Neuron (in vitro differentiated cells): Measurements from ENCODE around the gene OXNAD1.

Experiments
- H2AFZ ChIP-seq: one replicate; pipeline ENCODE4 v1.6.1; 2013; ENCODE audit warnings: low read depth, mild to moderate bottlenecking, inconsistent platforms, low read length, moderate library complexity
- H3K27me3 ChIP-seq: one replicate; pipeline ENCODE4 v1.6.1; 2013; ENCODE audit warnings: low read length; ENCODE audit not compliant: insufficient read depth
- H3K36me3 ChIP-seq: one replicate; pipeline ENCODE4 v1.6.1; 2013; ENCODE audit warnings: low read length; ENCODE audit not compliant: insufficient read depth
- H3K4me1 ChIP-seq: one replicate; pipeline ENCODE4 v1.6.1; 2013; ENCODE audit warnings: low read length; ENCODE audit not compliant: insufficient read depth
- H3K4me3 ChIP-seq: 2 replicates; pipeline ENCODE4 v1.5.1; 2013; ENCODE audit warnings: mild to moderate bottlenecking, low read length, moderate library complexity
- H3K9me3 ChIP-seq: one replicate; pipeline ENCODE4 v1.6.1; 2013; ENCODE audit warnings: low read length

The OXNAD1 gene

DNA sequence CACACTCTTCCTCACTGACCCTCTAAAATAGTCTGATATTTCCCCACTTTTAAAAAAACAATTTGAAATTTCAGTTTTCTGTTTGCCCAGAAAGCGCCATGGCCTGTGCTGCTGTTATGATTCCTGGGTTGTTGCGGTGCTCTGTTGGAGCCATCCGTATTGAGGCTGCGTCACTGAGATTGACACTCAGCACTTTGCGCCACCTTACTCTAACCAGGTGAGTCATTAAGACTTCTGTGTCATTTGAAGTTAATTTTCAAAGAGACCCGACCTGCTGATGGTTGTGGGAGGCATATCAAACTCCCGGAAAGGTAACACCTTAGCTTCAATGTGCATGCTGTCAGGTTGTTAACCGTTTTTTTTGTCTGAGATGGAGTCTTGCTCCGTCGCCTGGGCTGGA lies 5.8 kb downstream of the OXNAD1 start:
- Histone ChIP-seq H3K4me1 (peaks cover 15% of the 10 kb centered on the region), H3K9me3 (no peaks in the 10 kb centered on the region), H3K4me3 (no peak overlapping the region), H2AFZ (no peak overlapping the region), H3K27me3 (no peaks in the 10 kb centered on the region), H3K36me3 (peaks cover 27% of the 10 kb centered on the region)

GRCh38 chr3:16272588-16272987 lies 7.6 kb downstream of the OXNAD1 start:
- no peak overlapping the region for H2AFZ ChIP-seq
- H3K27me3 ChIP-seq = no peaks in the 10 kb centered on the region
- peaks cover 32% of the 10 kb centered on the region for H3K36me3 ChIP-seq
- H3K4me1 ChIP-seq = no peaks in the 10 kb centered on the region
- no peak overlapping the region for H3K4me3 ChIP-seq
- no peaks in the 10 kb centered on the region for H3K9me3 ChIP-seq

- Histone ChIP-seq H3K36me3 (peaks cover 43% of the 10 kb centered on the region), H3K9me3 (no peaks in the 10 kb centered on the region), H3K27me3 (no peaks in the 10 kb centered on the region), H3K4me1 (no peaks in the 10 kb centered on the region), H2AFZ (no peak overlapping the region), H3K4me3 (no peak overlapping the region)
Observed at GRCh38 chr3:16273867-16274266, 8.9 kb downstream of the OXNAD1 start.

GRCh38 chr3:16277471-16277870 lies 12.5 kb downstream of the OXNAD1 start:
- H3K4me3 ChIP-seq = no peak overlapping the region
- H3K27me3 ChIP-seq = no peaks in the 10 kb centered on the region
- H3K36me3 ChIP-seq = peaks cover 28% of the 10 kb centered on the region
- no peaks in the 10 kb centered on the region for H3K4me1 ChIP-seq
- no peaks in the 10 kb centered on the region for H3K9me3 ChIP-seq
- no peak overlapping the region for H2AFZ ChIP-seq

- Histone ChIP-seq H3K4me3 (no peak overlapping the region), H3K9me3 (no peaks in the 10 kb centered on the region), H3K4me1 (no peaks in the 10 kb centered on the region), H2AFZ (no peak overlapping the region), H3K27me3 (no peaks in the 10 kb centered on the region), H3K36me3 (peaks cover 28% of the 10 kb centered on the region)
Observed at GRCh38 chr3:16279010-16279801, 14.2 kb downstream of the OXNAD1 start.

- Histone ChIP-seq H3K4me3 (no peak overlapping the region), H3K4me1 (no peaks in the 10 kb centered on the region), H2AFZ (no peak overlapping the region), H3K27me3 (no peaks in the 10 kb centered on the region), H3K9me3 (no peaks in the 10 kb centered on the region), H3K36me3 (peaks cover 18% of the 10 kb centered on the region)
Observed at GRCh38 chr3:16280671-16281070, 15.7 kb downstream of the OXNAD1 start.

- no peaks in the 10 kb centered on the region for H3K4me1 ChIP-seq
- H3K9me3 ChIP-seq = no peaks in the 10 kb centered on the region
- H3K36me3 ChIP-seq = peaks cover 2% of the 10 kb centered on the region
- no peak overlapping the region for H2AFZ ChIP-seq
- no peaks in the 10 kb centered on the region for H3K27me3 ChIP-seq
- H3K4me3 ChIP-seq = no peak overlapping the region
Observed at GRCh38 chr3:16284633-16285032, 19.6 kb downstream of the OXNAD1 start.

DNA sequence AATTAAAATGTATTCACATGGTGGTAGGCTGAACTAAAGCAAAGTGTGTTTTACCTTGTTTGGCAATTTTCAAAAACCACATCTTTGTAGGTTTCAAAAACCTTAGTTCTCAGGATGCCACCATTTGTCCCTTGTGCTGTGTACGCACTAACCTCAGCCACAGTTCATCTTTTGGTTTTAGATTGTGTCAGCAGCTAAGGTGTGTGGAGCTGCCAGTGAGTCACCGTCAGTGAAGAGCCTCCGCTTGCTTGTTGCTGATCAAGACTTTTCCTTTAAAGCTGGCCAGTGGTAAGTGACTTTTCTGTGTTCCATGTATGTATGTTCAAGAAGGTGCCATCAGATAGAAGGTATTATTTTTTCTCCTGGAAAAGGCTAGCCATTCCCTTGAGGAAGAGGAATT lies 21.1 kb downstream of the OXNAD1 start:
- Histone ChIP-seq H3K27me3 (no peaks in the 10 kb centered on the region), H3K4me1 (no peaks in the 10 kb centered on the region), H3K4me3 (no peak overlapping the region), H3K36me3 (peaks cover 2% of the 10 kb centered on the region), H2AFZ (no peak overlapping the region), H3K9me3 (no peaks in the 10 kb centered on the region)

GRCh38 chr3:16286751-16287543 lies 21.9 kb downstream of the OXNAD1 start:
- no peak overlapping the region for H3K4me3 ChIP-seq
- no peak overlapping the region for H2AFZ ChIP-seq
- no peaks in the 10 kb centered on the region for H3K4me1 ChIP-seq
- peaks cover 2% of the 10 kb centered on the region for H3K36me3 ChIP-seq
- no peaks in the 10 kb centered on the region for H3K9me3 ChIP-seq
- no peaks in the 10 kb centered on the region for H3K27me3 ChIP-seq

- H3K27me3 ChIP-seq = no peaks in the 10 kb centered on the region
Observed at GRCh38 chr3:16288664-16289063, 23.7 kb downstream of the OXNAD1 start.

GRCh38 chr3:16289144-16289889 lies 24.3 kb downstream of the OXNAD1 start:
- Histone ChIP-seq H3K36me3 (no peaks in the 10 kb centered on the region), H3K9me3 (peaks cover 3% of the 10 kb centered on the region), H3K27me3 (no peaks in the 10 kb centered on the region), H2AFZ (no peak overlapping the region), H3K4me1 (no peaks in the 10 kb centered on the region), H3K4me3 (no peak overlapping the region)

More at GRCh38 chr3:16288664-16289063, 23.7 kb downstream of the OXNAD1 start:
- Histone ChIP-seq H3K9me3 (peaks cover 3% of the 10 kb centered on the region), H3K36me3 (peaks cover 2% of the 10 kb centered on the region), H3K4me1 (no peaks in the 10 kb centered on the region), H2AFZ (no peak overlapping the region), H3K4me3 (no peak overlapping the region)

GRCh38 chr3:16290007-16290826 lies 25.2 kb downstream of the OXNAD1 start:
- Histone ChIP-seq H3K4me3 (no peak overlapping the region), H3K9me3 (peaks cover 6% of the 10 kb centered on the region), H2AFZ (no peak overlapping the region), H3K36me3 (peaks cover 4% of the 10 kb centered on the region), H3K27me3 (no peaks in the 10 kb centered on the region), H3K4me1 (no peaks in the 10 kb centered on the region)
